PFSK-1 (cell line): ENCODE data around the gene FAM107A.

ENCODE experiments used
- FOXP2 ChIP-seq: optimal IDR thresholded peaks from 2 replicates; pipeline ENCODE3; 2011; ENCODE audit warnings: borderline replicate concordance, control low read depth, inconsistent platforms; ENCODE audit not compliant: insufficient read depth; ENCODE audit errors: extremely low read length, extremely low read depth
- POLR2AphosphoS5 ChIP-seq: IDR thresholded peaks from 2 replicates; pipeline ENCODE4 v1.6.1; 2012; ENCODE audit warnings: low read depth, mild to moderate bottlenecking, control low read depth, low read length, moderate library complexity
- REST ChIP-seq, 2 experiments: IDR thresholded peaks; 2 replicates each; pipeline versions ENCODE4 v1.6.1 to v1.8.0; 2011 to 2012; ENCODE audit warnings: low read depth in 2 of 2, low read length in 2 of 2, control low read depth in 1 of 2, inconsistent platforms in 1 of 2, mild to moderate bottlenecking in 1 of 2, moderate library complexity in 1 of 2; ENCODE audit not compliant: insufficient read depth in 1 of 2
- SIN3A ChIP-seq: IDR thresholded peaks from 2 replicates; pipeline ENCODE4 v1.6.1; 2012; ENCODE audit warnings: mild to moderate bottlenecking, low read length, moderate library complexity, borderline replicate concordance; ENCODE audit not compliant: insufficient read depth
- TAF1 ChIP-seq: IDR thresholded peaks from 2 replicates; pipeline ENCODE4 v1.6.1; 2012; ENCODE audit warnings: low read length, control low read depth, borderline replicate concordance; ENCODE audit not compliant: insufficient read depth

Gene FAM107A

GRCh38 chr3:58622892-58623291 is 45.7 kb upstream of the FAM107A start:
- TF ChIP-seq REST (IDR thresholded peaks at IDR 0.05; ENCODE audit: insufficient read depth in 1 of 2, low read depth in 2 of 2, low read length in 2 of 2) (no peak), FOXP2 (no peak), SIN3A (no peak), TAF1 (no peak), POLR2AphosphoS5 (no peak)

- TF ChIP-seq TAF1 (no peak), SIN3A (no peak), FOXP2 (no peak), REST (IDR thresholded peaks at IDR 0.05; ENCODE audit: insufficient read depth in 1 of 2, low read depth in 2 of 2, low read length in 2 of 2) (no peak), POLR2AphosphoS5 (no peak)
These were observed 45.2 kb upstream of the FAM107A start for GRCh38 chr3:58622436-58622835.

- TF ChIP-seq FOXP2 (no peak), REST (IDR thresholded peaks at IDR 0.05; ENCODE audit: insufficient read depth in 1 of 2, low read depth in 2 of 2, low read length in 2 of 2) (no peak), SIN3A (no peak), TAF1 (no peak), POLR2AphosphoS5 (no peak)
These were observed 44.1 kb upstream of the FAM107A start for GRCh38 chr3:58621086-58621830.

GRCh38 chr3:58620421-58620820 is 43.2 kb upstream of the FAM107A start:
- TF ChIP-seq POLR2AphosphoS5 (no peak), REST (IDR thresholded peaks at IDR 0.05; ENCODE audit: insufficient read depth in 1 of 2, low read depth in 2 of 2, low read length in 2 of 2) (no peak), TAF1 (no peak), SIN3A (no peak), FOXP2 (no peak)
